GM12878 (cell line): ENCODE data around the gene SCYGR6. TPM values are rescaled to one million over a fixed set of nuclear protein-coding genes. Genes with fewer than 3 reads are reported as not detected.

Source experiments
- ATAC-seq: fragments of 200-7000 bp; cut with Tn5 transposase; 3 replicates; pipeline ENCODE4 v1.9.1; 2020; ENCODE audit warnings: mild to moderate bottlenecking, moderate library complexity
- Bru-seq: library from RNA; stranded (reverse); fragments of 400-500 nt; gene quantifications from one replicate; lab custom pipeline; 2021; lab: Mats Ljungman, UMichigan
- BruChase-seq, 2 experiments: library from RNA; stranded (reverse); fragments of 400-500 nt; gene quantifications; one replicate each; lab custom pipeline; 2021; lab: Mats Ljungman, UMichigan
- BruUV-seq: library from RNA; stranded (reverse); fragments of 400-500 nt; replicated peaks from 2 replicates; lab custom pipeline; 2021; lab: Mats Ljungman, UMichigan
- CTCF ChIA-PET: fragments of 300-600 bp; sonication (Branson Sonifier 250); formaldehyde crosslinking; extraction: SDS; loops from one replicate; lab custom pipeline; 2021; ENCODE audit warnings: inconsistent platforms; lab: Yijun Ruan, JAX
- POLR2A ChIA-PET: fragments of 350-600 bp; formaldehyde crosslinking; extraction: SDS; loops from one replicate; lab custom pipeline; 2021; ENCODE audit warnings: inconsistent platforms; lab: Charles Lee
- RAD21 ChIA-PET: fragments of 300-600 bp; sonication (Branson Sonifier 250); formaldehyde crosslinking; loops from one replicate; lab custom pipeline; 2023; ENCODE audit warnings: antibody characterized with exemption; ENCODE audit not compliant: unreplicated experiment; lab: Charles Lee
- SMC1A ChIA-PET: fragments of 300-600 bp; sonication (Branson Sonifier 250); formaldehyde crosslinking; loops from one replicate; lab custom pipeline; 2023; ENCODE audit not compliant: unreplicated experiment, uncharacterized antibody; lab: Charles Lee
- DNase-seq: peaks from one replicate; pipeline ENCODE4 v3.0.0-alpha.2; 2011; ENCODE audit warnings: low read depth, low spot score
- FAIRE-seq: peaks from 3 replicates; lab custom pipeline; 2011; peaks lifted over from hg19 to GRCh38; lab: Jason Lieb, UNC
- H2AFZ ChIP-seq: 2 replicates; pipeline ENCODE4 v1.6.0; 2011; ENCODE audit warnings: low read depth, low read length, control low read depth; ENCODE audit not compliant: control insufficient read depth
- H3K27ac ChIP-seq: 2 replicates; pipeline ENCODE4 v1.5.1; 2011; ENCODE audit warnings: control low read depth; ENCODE audit not compliant: control insufficient read depth, insufficient read depth
- H3K27me3 ChIP-seq, 2 experiments: replicated peaks in 1 of 2; 2 replicates each; pipeline versions ENCODE4 v1.6.0 to v1.6.1; 2011; ENCODE audit warnings: low read length in 1 of 2; ENCODE audit not compliant: control insufficient read depth in 2 of 2, insufficient read depth in 2 of 2
- H3K36me3 ChIP-seq, 2 experiments: 2 replicates each; pipeline ENCODE4 v1.5.1; 2011; ENCODE audit warnings: low read length in 1 of 2; ENCODE audit not compliant: control insufficient read depth in 2 of 2, insufficient read depth in 2 of 2
- H3K4me1 ChIP-seq: 2 replicates; pipeline ENCODE4 v1.6.1; 2011; ENCODE audit warnings: mild to moderate bottlenecking, low read length, moderate library complexity, mixed read lengths; ENCODE audit not compliant: control insufficient read depth, insufficient read depth
- H3K4me2 ChIP-seq: 2 replicates; pipeline ENCODE4 v1.6.0; 2011; ENCODE audit warnings: control low read depth; ENCODE audit not compliant: control insufficient read depth, insufficient read depth
- H3K4me3 ChIP-seq: fragments of 200-600 bp; sonication (generic); 2 replicates; pipeline ENCODE4 v1.5.1; 2016
- H3K79me2 ChIP-seq: 2 replicates; pipeline ENCODE4 v1.6.0; 2011; ENCODE audit warnings: low read length; ENCODE audit not compliant: control insufficient read depth, insufficient read depth
- H3K9ac ChIP-seq: 2 replicates; pipeline ENCODE4 v1.8.0; 2011; ENCODE audit warnings: low read length, control low read depth, mixed read lengths; ENCODE audit not compliant: control insufficient read depth, insufficient read depth
- H3K9me3 ChIP-seq: replicated peaks from 3 replicates; pipeline ENCODE4 v1.5.1; 2011; ENCODE audit warnings: mild to moderate bottlenecking, low read length; ENCODE audit not compliant: control insufficient read depth, insufficient read depth
- H4K20me1 ChIP-seq: 2 replicates; pipeline ENCODE4 v1.6.0; 2011; ENCODE audit not compliant: control insufficient read depth, insufficient read depth
- ASH2L ChIP-seq: fragments of 300-600, 200-600 bp; sonication (generic); IDR thresholded peaks from 2 replicates; pipeline ENCODE4 v1.6.1; 2017; ENCODE audit warnings: low read depth, mild to moderate bottlenecking, borderline replicate concordance
- CTCF ChIP-seq, 3 experiments: IDR thresholded peaks in 2 of 3; conservative IDR thresholded peaks in 1 of 3; 2 replicates each; pipeline ENCODE4 v1.5.1; 2011; ENCODE audit warnings: low read depth in 3 of 3, low read length in 3 of 3, mild to moderate bottlenecking in 3 of 3, control low read depth in 2 of 3, moderate library complexity in 2 of 3, inconsistent platforms in 1 of 3, mixed read lengths in 1 of 3; ENCODE audit not compliant: control insufficient read depth in 2 of 3, insufficient read depth in 1 of 3; ENCODE audit errors: extremely low read depth in 1 of 3
- HDGF ChIP-seq: fragments of 450-650 bp; IDR thresholded peaks from 2 replicates; pipeline ENCODE4 v1.6.1; 2016; ENCODE audit warnings: antibody characterized with exemption
- IKZF1 ChIP-seq: fragments of 450-650 bp; conservative IDR thresholded peaks from 2 replicates; pipeline ENCODE4 v1.6.1; 2017; ENCODE audit warnings: antibody characterized with exemption, mild to moderate bottlenecking
- NBN ChIP-seq: fragments of 450-650 bp; IDR thresholded peaks from 2 replicates; pipeline ENCODE4 v1.6.1; 2016
- RAD51 ChIP-seq: fragments of 450-650 bp; IDR thresholded peaks from 2 replicates; pipeline ENCODE4 v1.6.1; 2016; ENCODE audit warnings: moderate library complexity, mild to moderate bottlenecking, inconsistent platforms
- RCOR1 ChIP-seq: conservative IDR thresholded peaks from 2 replicates; pipeline ENCODE4 v1.6.1; 2012; ENCODE audit warnings: low read depth, low read length, improper control_type of control experiment
- SKIL ChIP-seq: fragments of 450-650 bp; IDR thresholded peaks from 2 replicates; pipeline ENCODE4 v1.6.1; 2017; ENCODE audit warnings: mild to moderate bottlenecking, low read depth, inconsistent platforms; ENCODE audit not compliant: poor library complexity, severe bottlenecking
- SUZ12 ChIP-seq: fragments of 200-600 bp; sonication (generic); IDR thresholded peaks from one replicate; pipeline ENCODE4 v1.6.1; 2018; ENCODE audit warnings: antibody characterized with exemption, mild to moderate bottlenecking; ENCODE audit not compliant: unreplicated experiment
- TCF3 ChIP-seq: IDR thresholded peaks from 2 replicates; pipeline ENCODE4 v1.6.1; 2012; ENCODE audit warnings: low read depth, mild to moderate bottlenecking, low read length, borderline replicate concordance; ENCODE audit not compliant: insufficient read depth
- ZBTB11 ChIP-seq: fragments of 450-650 bp; formaldehyde crosslinking; IDR thresholded peaks from 2 replicates; pipeline ENCODE4 v1.5.0; 2022; ENCODE audit warnings: mild to moderate bottlenecking, missing genetic modification characterization
- ZNF217 ChIP-seq: fragments of 450-650 bp; IDR thresholded peaks from 2 replicates; pipeline ENCODE4 v1.6.1; 2017; ENCODE audit warnings: antibody characterized with exemption, mild to moderate bottlenecking
- WGBS: methylation state at CpG from one replicate; pipeline ENCODE4 v1.1.6; 2016; ENCODE audit warnings: low lambda C conversion rate; ENCODE audit not compliant: insufficient replicate concordance, insufficient coverage; ENCODE audit errors: missing lambda C conversion rate; 5-methylcytosine and 5-hydroxymethylcytosine counted together
- in situ Hi-C: fragments of 300-500 bp; cut with MboI; formaldehyde crosslinking; loops from 9 replicates; pipeline ENCODE4 v1.14.3; 2018; ENCODE audit warnings: mixed read lengths
- intact Hi-C: fragments of 100-400 bp; cut with micrococcal nuclease; formaldehyde crosslinking; loops from one replicate; pipeline ENCODE4 v1.14.2; 2022; ENCODE audit not compliant: unreplicated experiment
- long read RNA-seq, 2 experiments: library from polyadenylated mRNA; unstranded; transcript quantifications; one replicate each; pipeline ENCODE4 v2.0.0, GENCODE V29; 2019 to 2020
- polyA minus RNA-seq, 3 experiments: library from RNA; depleted of rRNA, polyadenylated mRNA; stranded (reverse); fragments of >200 nt; gene quantifications; 2 replicates each; pipeline ENCODE4 v1.2.3, GENCODE V29; 2011
- polyA plus RNA-seq, 11 experiments: library from polyadenylated mRNA; depleted of rRNA in 4 of 11; unstranded in 6 of 11; stranded (reverse) in 5 of 11; fragments of >200 nt; fragmentation: Nextera tagmentation in 4 of 11; fragmentation: Illumina TruSeq in 1 of 11; extraction: Ambion mirVana in 4 of 11; extraction: Trizol in 1 of 11; gene quantifications; 1 replicate in 1 of 11; 2 replicates in 10 of 11; pipeline versions ENCODE4 v1.2.1 to v1.2.3, GENCODE V29; 2011 to 2016; ENCODE audit warnings: inconsistent platforms in 2 of 11, missing spikeins in 2 of 11, low read depth in 1 of 11
- total RNA-seq, 4 experiments: library from RNA; depleted of rRNA in 3 of 4; stranded (reverse); fragments of >200 nt in 3 of 4; fragmentation: Illumina TruSeq in 1 of 4; extraction: Trizol in 1 of 4; gene quantifications; 2 replicates each; pipeline versions ENCODE4 v1.2.1 to v1.2.3, GENCODE V29; 2013 to 2021

SCYGR6 gene, protein sequence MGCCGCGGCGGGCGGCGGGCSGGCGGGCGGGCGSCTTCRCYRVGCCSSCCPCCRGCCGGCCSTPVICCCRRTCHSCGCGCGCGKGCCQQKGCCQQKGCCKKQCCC
- total RNA-seq (2013; cell fraction: nucleolus; rRNA removed) = not detected in 2 replicates
- not detected in 2 replicates for total RNA-seq (2014; rRNA removed)
- total RNA-seq (2014; rRNA removed; fragmentation: Illumina TruSeq; extraction: Trizol) = not detected in 2 replicates
- not detected in 2 replicates for total RNA-seq (2021)
- not detected for polyA plus RNA-seq (2011; ENCODE audit: low read depth)
- polyA plus RNA-seq (2011; rRNA removed) = not detected in 2 replicates
- polyA plus RNA-seq (2011; cell fraction: cytosol; rRNA removed) = not detected in 2 replicates
- polyA plus RNA-seq (2011; cell fraction: nucleus; rRNA removed) = not detected in 2 replicates
- polyA plus RNA-seq (2012) = not detected in 2 replicates
- polyA plus RNA-seq (2014; fragmentation: Illumina TruSeq; extraction: Trizol) = not detected in 2 replicates
- not detected for polyA plus RNA-seq (2014; fragmentation: Nextera tagmentation; extraction: Ambion mirVana)
- polyA plus RNA-seq (2014; rRNA removed) = not detected in 2 replicates
- polyA plus RNA-seq (2016; fragmentation: Nextera tagmentation; extraction: Ambion mirVana) = not detected
- polyA minus RNA-seq (2011; rRNA and poly(A)+ RNA removed) = not detected in 2 replicates
- polyA minus RNA-seq (2011; cell fraction: cytosol; rRNA and poly(A)+ RNA removed) = not detected in 2 replicates
- not detected in 2 replicates for polyA minus RNA-seq (2011; cell fraction: nucleus; rRNA and poly(A)+ RNA removed)
- Bru-seq, nascent RNA = not detected
- not detected for BruChase-seq, experiment 1, labeled RNA remaining after a 6-hour chase
- BruChase-seq, experiment 2, labeled RNA remaining after a 2-hour chase = not detected
- long read RNA-seq, experiment 1 = 0 reads
- long read RNA-seq, experiment 2 = 0 reads

- H3K4me1 ChIP-seq = no peaks in the 10 kb centered on the region
- H4K20me1 ChIP-seq = no peaks in the 10 kb centered on the region
- H3K4me3 ChIP-seq = no peak within 1 kb of the TSS
- H3K79me2 ChIP-seq = no peaks in the 10 kb centered on the region
- intact Hi-C loops (no loop called here), in situ Hi-C loops (no loop called here)
- H3K27me3 ChIP-seq = no peaks in the 10 kb centered on the region
- POLR2A ChIA-PET = no interaction called here
- no peak for ATAC-seq
- TF ChIP-seq HDGF = no peak
- TF ChIP-seq RAD51 = no peak
- TF ChIP-seq ZBTB11 (CRISPR knock-in tag) = no peak
- no peak for TF ChIP-seq ZNF217
- no peak for TF ChIP-seq CTCF (IDR thresholded peaks at IDR 0.05 in 2 of 3, conservative IDR thresholded peaks at IDR 0.05 in 1 of 3; ENCODE audit: control insufficient read depth in 2 of 3, extremely low read depth in 1 of 3, insufficient read depth in 1 of 3, low read depth in 3 of 3, low read length in 3 of 3)
- no peak for TF ChIP-seq RCOR1
- TF ChIP-seq NBN = no peak
- TF ChIP-seq SKIL = no peak
- no peak for TF ChIP-seq TCF3
- no peak for TF ChIP-seq ASH2L
- TF ChIP-seq IKZF1 = no peak
- no peak for TF ChIP-seq SUZ12
- no peak for FAIRE-seq
- H3K9me3 ChIP-seq = no peaks in the 10 kb centered on the region
- H2AFZ ChIP-seq = no peak within 1 kb of the TSS
- 73% methylated on average over 13 of the region's 15 CpGs for WGBS
- no peaks in the 10 kb centered on the region for H3K36me3 ChIP-seq
- CTCF ChIA-PET = no interaction called here
- H3K27ac ChIP-seq = no peak within 1 kb of the TSS
- H3K4me2 ChIP-seq = no peak within 1 kb of the TSS
- SMC1A ChIA-PET = no interaction called here
- DNase-seq = no peak
- RAD21 ChIA-PET = no interaction called here
- H3K9ac ChIP-seq = no peak within 1 kb of the TSS
- BruUV-seq = no TSS peak
Measured at GRCh38 chr2:227724394-227725039, at the start of gene SCYGR6. SCYGR6 (minus strand) TSS chr2:227724757; CDS start chr2:227724757, 0 bp downstream.
